ENCODE measurements around the gene GNB3.

DNA sequence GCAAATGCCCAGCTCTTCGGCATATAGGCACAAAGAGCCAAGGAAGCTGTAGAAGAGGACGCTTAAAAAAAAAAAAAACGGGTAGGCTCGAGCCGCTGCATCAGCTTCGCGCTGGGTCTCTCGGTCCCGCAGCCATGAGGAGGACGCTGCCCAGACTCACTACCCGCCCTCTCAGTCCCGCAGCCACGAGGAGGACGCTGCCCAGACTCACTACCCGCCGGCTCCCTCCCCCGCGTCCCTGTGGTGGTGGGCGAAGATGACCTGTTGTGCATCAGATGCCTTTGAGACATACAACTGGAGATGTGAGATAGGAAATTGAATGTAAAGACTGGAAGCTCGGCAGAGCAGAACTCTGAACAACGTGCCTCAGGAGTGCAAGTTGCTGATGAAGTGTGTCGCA is 43.8 kb downstream of the GNB3 start:
- TF ChIP-seq ELF1 (IDR thresholded peaks at IDR 0.05; ENCODE audit: borderline replicate concordance, low read depth): no peak
- TF ChIP-seq CTCF (IDR thresholded peaks at IDR 0.05 in 2 of 3, conservative IDR thresholded peaks at IDR 0.05 in 1 of 3; ENCODE audit: borderline replicate concordance in 1 of 3, insufficient read depth in 1 of 3, low read depth in 2 of 3, low read length in 2 of 3): no peak
- TF ChIP-seq RAD21 (IDR thresholded peaks at IDR 0.05; ENCODE audit: low read depth): no peak
- no peak for TF ChIP-seq POLR2A (IDR thresholded peaks at IDR 0.05; ENCODE audit: borderline replicate concordance, extremely low read depth, insufficient read depth, insufficient read length)
- no peak for TF ChIP-seq ATF3 (IDR thresholded peaks at IDR 0.05)
- TF ChIP-seq CBX3 (IDR thresholded peaks at IDR 0.05; ENCODE audit: low read depth): no peak
- no peak for TF ChIP-seq EZH2 (IDR thresholded peaks at IDR 0.05)
- TF ChIP-seq EZH2phosphoT487 (IDR thresholded peaks at IDR 0.05; ENCODE audit: borderline replicate concordance): no peak
- no peak for TF ChIP-seq SIN3A (IDR thresholded peaks at IDR 0.05; ENCODE audit: low read depth)
- TF ChIP-seq CEBPB (IDR thresholded peaks at IDR 0.05; ENCODE audit: low read depth): no peak
- no peak for TF ChIP-seq ZBTB33 (IDR thresholded peaks at IDR 0.05; ENCODE audit: extremely low read depth, insufficient replicate concordance, low read length)
- no peak for TF ChIP-seq POLR2AphosphoS5 (IDR thresholded peaks at IDR 0.05; ENCODE audit: low read depth, low read length)

All from HCT116 (cell line).